Measurements from ENCODE around the gene CAST. TPM values are rescaled to one million over a fixed set of nuclear protein-coding genes. Genes with fewer than 3 reads are reported as not detected.

Gene CAST
- total and polyA plus RNA-seq, 10 donors: 30.0 to 233 (median 185) TPM

DNA sequence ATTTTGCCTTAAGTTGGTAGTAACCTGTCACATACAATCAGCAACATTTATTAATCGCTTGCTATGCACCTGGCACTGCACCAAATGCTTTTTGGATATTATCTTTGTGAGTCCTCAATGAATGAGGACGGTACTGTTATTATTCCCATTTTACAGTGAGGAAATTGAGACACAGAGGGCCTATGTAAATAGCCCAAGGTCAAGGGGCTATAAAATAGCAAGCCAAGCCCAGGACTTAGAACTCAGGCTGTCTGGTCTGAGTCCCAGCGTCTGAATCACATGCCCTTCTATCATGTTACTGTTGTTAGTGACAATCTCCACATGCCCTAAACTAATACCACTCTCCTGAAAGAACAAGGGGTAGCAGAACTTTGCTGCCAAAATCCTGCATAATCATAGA is 85.5 kb downstream of the CAST start:
- peaks cover 0 to 16% (median 7%) of the 10 kb centered on the region in 6 donors for H3K4me1 ChIP-seq
- 91 to 98% (median 93%) methylated on average over 3 of the region's 3 CpGs for WGBS, 5 donors
- H3K27ac ChIP-seq: no peak overlapping the region
- intact Hi-C loops (cut with DNase I; ENCODE audit: low total_unique reads): no loop called here
- no peak for TF ChIP-seq CTCF (IDR thresholded peaks at IDR 0.05 in 8 of 11, conservative IDR thresholded peaks at IDR 0.05 in 3 of 11)
- TF ChIP-seq POLR2A (IDR thresholded peaks at IDR 0.05): no peak
- no peak for TF ChIP-seq POLR2AphosphoS5 (IDR thresholded peaks at IDR 0.05)
- no peaks in the 10 kb centered on the region for H3K27me3 ChIP-seq (replicated peaks in 1 of 7)
- H3K36me3 ChIP-seq: peaks cover 0 to 98% (median 81%) of the 10 kb centered on the region in 6 donors
- no peak overlapping the region for H3K4me3 ChIP-seq
- no peak for DNase-seq
- no peaks in the 10 kb centered on the region for H3K9me3 ChIP-seq

DNA sequence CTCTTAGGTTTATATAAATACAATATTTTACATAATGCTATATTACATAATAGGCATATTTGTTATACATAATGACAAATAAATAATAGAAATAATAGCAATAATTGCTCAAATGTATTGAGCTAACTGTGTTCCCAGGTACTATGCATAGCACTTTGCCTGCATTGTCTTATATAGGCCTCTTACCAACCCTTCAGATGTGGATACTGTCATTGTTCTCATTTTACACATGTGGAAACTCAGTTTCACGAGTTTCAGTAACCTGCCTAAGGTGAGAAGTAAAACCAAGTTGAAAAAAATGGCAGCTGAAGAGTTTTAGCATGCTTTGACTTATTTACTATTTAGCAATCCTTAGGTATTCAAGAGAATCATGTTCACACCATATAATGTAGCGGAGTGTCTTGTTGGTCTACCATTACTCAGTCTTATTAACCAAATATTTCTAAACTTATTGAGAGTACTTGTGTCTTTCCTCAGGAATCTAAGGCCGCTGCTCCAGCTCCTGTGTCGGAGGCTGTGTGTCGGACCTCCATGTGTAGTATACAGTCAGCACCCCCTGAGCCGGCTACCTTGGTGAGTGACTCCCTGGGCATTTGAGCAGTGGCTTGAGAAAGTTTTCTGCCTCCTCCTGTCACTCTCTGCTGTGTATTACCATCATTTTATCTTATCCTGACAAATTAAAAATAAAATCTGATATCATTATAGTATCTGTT is 88.1 kb downstream of the CAST start:
- no peak for DNase-seq
- intact Hi-C loops (cut with DNase I; ENCODE audit: low total_unique reads): no loop called here
- WGBS, 5 donors: 90 to 98% (median 95%) methylated on average over 6 of the region's 6 CpGs

GRCh38 chr5:96751203-96752169 is 89.3 kb downstream of the CAST start:
- no peak for TF ChIP-seq CTCF (IDR thresholded peaks at IDR 0.05 in 8 of 11, conservative IDR thresholded peaks at IDR 0.05 in 3 of 11)
- no peak for TF ChIP-seq POLR2A (IDR thresholded peaks at IDR 0.05)
- no peak for TF ChIP-seq POLR2AphosphoS5 (IDR thresholded peaks at IDR 0.05)
- peaks cover 7 to 98% (median 80%) of the 10 kb centered on the region in 6 donors for H3K36me3 ChIP-seq
- no peak for DNase-seq
- H3K27me3 ChIP-seq (replicated peaks in 1 of 7): no peaks in the 10 kb centered on the region
- intact Hi-C loops (cut with DNase I; ENCODE audit: low total_unique reads): loop anchor here (2.0 kb wide), 1 partner anchor 411 kb away; no protein-coding TSS in a partner anchor
- WGBS, 5 donors: 69 to 85% (median 79%) methylated on average over 6 of the region's 6 CpGs
- no peak overlapping the region for H3K4me3 ChIP-seq
- no peaks in the 10 kb centered on the region for H3K9me3 ChIP-seq
- H3K4me1 ChIP-seq: peaks cover 0 to 7% (median 0%) of the 10 kb centered on the region in 6 donors
- peak overlapping the region in 5 of 8 donors; percentile 3 to 46 (median 26) for H3K27ac ChIP-seq

More for the DNA sequence above, 88.1 kb downstream of the CAST start:
- Histone ChIP-seq H3K27ac (peak overlapping the region in 1 of 8 donors; percentile 46), H3K4me1 (peaks cover 0 to 7% (median 0%) of the 10 kb centered on the region in 6 donors), H3K36me3 (peaks cover 7 to 98% (median 81%) of the 10 kb centered on the region in 6 donors), H3K27me3 (replicated peaks in 1 of 7) (no peaks in the 10 kb centered on the region), H3K9me3 (no peaks in the 10 kb centered on the region), H3K4me3 (no peak overlapping the region)
- no peak for TF ChIP-seq CTCF (IDR thresholded peaks at IDR 0.05 in 8 of 11, conservative IDR thresholded peaks at IDR 0.05 in 3 of 11)
- no peak for TF ChIP-seq POLR2AphosphoS5 (IDR thresholded peaks at IDR 0.05)
- no peak for TF ChIP-seq POLR2A (IDR thresholded peaks at IDR 0.05)

All from spleen (tissue), 11 donors.